NOMO-1 (cell line): Measurements from ENCODE around the gene ENDOD1.

ENCODE experiments used
- DNase-seq, 2 experiments: peaks; one replicate each; lab custom pipeline; 2025; ENCODE audit not compliant: unreplicated experiment in 2 of 2; lab: John Stamatoyannopoulos, UW

ENDOD1 gene

DNA sequence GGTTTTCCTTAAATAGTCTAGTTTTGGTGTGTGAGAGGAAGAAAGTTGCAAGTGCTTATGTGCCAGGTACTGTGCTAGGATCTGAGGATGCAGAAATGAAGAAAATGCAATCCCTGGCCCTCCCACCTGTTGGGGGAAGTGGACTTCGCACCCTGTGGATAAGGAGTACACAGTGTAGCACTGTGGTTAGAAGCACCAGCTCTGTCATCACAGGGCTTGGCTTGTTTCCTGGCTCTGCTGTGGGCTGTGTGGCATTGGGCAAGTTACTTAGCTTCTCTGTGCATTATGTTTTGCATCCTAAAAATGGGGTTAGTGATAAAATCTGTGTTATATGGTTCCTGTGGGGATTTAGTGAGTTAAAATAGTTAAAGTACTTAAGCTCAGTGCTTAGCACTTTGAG is 68.2 kb downstream of the ENDOD1 start:
- no peak for DNase-seq

DNA sequence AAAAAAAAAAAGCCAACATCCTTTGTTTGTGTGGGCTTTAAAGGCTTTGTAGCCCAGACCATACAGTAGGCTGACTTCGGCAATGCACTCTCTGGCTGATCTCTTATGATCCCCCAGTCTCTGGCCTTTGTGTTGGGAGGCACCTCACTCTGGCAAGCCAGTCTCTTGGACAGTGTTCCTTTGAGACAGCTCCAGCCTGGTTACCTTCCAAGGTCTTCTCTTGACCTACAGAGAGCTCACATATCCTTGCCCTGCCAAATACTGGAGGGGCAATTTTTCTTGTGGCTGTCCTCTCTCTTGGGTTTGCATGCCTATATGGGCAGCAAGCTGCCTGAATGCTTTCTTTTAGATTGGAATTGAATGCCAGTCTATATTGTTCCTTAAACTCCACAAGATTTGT is 71.6 kb downstream of the ENDOD1 start:
- DNase-seq, result no peak

DNA sequence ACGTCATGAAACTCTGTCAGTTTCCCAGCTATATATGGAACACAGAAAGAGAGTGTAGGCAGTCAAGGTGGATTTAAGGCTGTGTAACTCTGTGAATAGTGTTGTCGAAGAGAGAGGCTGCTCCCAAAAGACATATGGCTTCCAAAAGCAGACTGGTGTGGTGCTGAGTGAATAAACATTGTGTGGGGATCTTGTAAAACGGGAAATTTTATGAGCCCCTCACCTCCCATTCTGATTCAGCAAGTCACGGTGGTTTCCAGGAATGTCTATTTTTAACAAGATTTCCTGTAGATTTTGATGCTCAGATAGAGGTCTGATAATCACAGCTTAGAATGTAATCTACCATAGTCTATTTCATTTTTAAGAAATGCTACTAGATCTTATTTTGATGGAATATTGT is 73.5 kb downstream of the ENDOD1 start:
- DNase-seq, result no peak

DNA sequence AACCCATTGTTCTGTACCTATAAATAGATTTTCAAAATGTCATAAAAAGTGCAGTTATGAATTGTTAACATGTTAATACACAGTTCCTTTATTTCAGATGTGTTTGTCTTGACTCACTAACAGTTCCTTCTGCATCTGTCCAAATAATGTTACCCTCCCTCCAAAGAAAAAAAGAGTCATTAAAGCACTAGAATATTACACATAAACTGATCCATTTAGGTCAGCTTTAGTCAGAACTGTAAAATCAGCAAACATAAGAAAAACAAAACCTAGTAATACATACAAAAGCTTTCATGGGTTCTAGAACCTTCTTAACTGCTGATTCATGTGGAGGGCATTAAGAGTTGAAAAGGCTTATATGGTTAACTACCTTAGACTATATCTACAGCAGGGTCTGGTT is 76.0 kb downstream of the ENDOD1 start:
- DNase-seq, result no peak

DNA sequence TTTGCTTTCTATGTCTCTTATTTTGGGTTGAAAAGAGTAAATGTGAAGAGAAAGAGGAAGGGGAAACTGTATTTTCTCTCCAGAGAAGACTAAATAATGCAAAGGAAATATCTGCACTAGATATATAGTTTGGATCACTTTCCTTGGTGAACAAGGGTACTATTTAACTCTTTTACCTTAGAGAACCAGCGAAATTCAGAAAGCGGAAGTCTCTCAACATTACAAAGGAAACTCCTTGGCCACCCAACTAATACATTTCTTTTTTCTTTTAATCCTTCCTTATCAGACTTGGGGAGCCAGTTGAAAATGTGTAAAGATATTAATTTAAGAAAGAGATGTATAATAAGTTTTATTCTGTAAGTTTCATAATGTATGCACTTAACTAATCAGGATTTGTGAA is 77.1 kb downstream of the ENDOD1 start:
- no peak for DNase-seq

DNA sequence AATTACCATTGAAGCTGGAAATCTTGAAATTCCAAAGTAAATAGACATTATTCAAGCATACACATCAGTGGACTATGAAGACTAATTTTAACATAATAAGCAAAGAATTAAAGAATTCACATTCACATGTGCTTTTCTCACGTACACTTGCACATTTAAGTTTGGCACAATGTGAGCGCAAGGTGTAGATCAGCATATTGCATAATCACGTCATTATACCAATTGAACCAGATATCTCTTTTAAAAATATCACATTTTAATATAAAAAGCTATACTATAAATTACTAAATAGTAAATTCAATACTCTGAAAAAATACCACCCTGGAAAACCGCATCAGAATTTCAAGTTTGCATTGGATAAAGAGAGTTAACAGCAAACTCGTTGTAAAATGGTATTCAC is 80.6 kb downstream of the ENDOD1 start:
- DNase-seq, result no peak

DNA sequence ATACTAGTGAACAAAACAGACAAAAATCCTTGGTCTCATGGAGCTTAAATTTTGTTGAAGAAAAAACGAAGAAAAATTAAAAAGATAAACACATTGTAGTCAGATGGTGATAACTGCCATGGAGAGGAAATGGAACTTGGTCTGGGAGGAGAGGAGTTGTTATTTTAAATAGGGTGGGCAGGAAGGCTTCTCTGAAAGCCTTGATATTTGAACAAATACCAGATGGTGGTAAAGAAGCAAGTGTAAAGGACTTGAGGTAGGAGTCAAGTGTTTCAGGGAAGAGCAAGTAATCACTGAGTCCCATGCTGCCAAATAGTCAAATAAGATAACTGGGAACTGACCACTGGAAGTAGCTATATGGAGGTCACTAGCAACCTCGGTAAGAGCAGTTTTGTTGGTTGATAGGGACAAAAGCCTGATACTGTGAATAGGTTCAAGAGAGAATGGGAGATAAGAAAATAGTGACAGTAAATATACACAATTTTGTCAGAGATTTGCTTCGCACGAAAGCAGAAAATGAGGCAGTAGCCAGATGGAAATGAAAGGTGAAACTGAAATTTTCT is 86.3 kb downstream of the ENDOD1 start:
- DNase-seq, result no peak
